ENCODE data around the gene CSH1. TPM values are rescaled to one million over a fixed set of nuclear protein-coding genes. Genes with fewer than 3 reads are reported as not detected.
"Not testable (repeated sequence)": the region's sequence is repeated elsewhere in the genome, so short reads cannot be mapped to it uniquely, and the experiment has no call there.

Gene CSH1
- total and polyA plus RNA-seq, 2 donors (not counting 1 experiment from before 2014, with no cell fraction given), result not detected

GRCh38 chr17:63880706-63881105 lies 15.7 kb downstream of the CSH1 start:
- DNase-seq (no peak), ATAC-seq (ENCODE audit: low read depth) (no peak)
- H3K27ac Mint-ChIP-seq, result no peak overlapping the region
- H3K27me3 ChIP-seq (replicated peaks in 1 of 4; ENCODE audit: control extremely low read depth in 1 of 4, control insufficient read depth in 3 of 4, insufficient read depth in 4 of 4, low read length in 3 of 4), result peaks cover 0 to 3% (median 0%) of the 10 kb centered on the region in 4 experiments
- no peak overlapping the region for H3K4me3 ChIP-seq (ENCODE audit: control extremely low read depth in 1 of 5, extremely low read depth in 1 of 5, insufficient read depth in 1 of 5, low read depth in 2 of 5, low read length in 4 of 5)
- ChIA-PET POLR2A (no interaction called here), CTCF (interaction anchor here (0.7 to 1.1 kb wide), 2 partner anchors 38 to 828 kb away, joined by 5 to 6 read pairs; partner anchors contain the start of gene GH1)
- no peaks in the 10 kb centered on the region for H3K4me1 ChIP-seq (ENCODE audit: control insufficient read depth in 2 of 2, insufficient read depth in 2 of 2, low read length in 2 of 2)
- no peaks in the 10 kb centered on the region for H3K9me3 Mint-ChIP-seq (ENCODE audit: insufficient read depth)
- no peak overlapping the region for H3K9ac ChIP-seq (ENCODE audit: low read length)
- peaks cover 3% of the 10 kb centered on the region for H3K27me3 Mint-ChIP-seq
- no peak overlapping the region for H2AFZ ChIP-seq (ENCODE audit: insufficient read depth, low read depth, low read length, poor library complexity, severe bottlenecking)
- H3K9me3 ChIP-seq (ENCODE audit: control extremely low read depth in 1 of 3, control insufficient read depth in 2 of 3, insufficient read depth in 1 of 3, low read length in 2 of 3), result no peaks in the 10 kb centered on the region
- H3K36me3 ChIP-seq (replicated peaks in 1 of 2; ENCODE audit: control extremely low read depth in 1 of 2, control insufficient read depth in 1 of 2, extremely low read depth in 1 of 2, insufficient read depth in 2 of 2, low read length in 1 of 2), result no peaks in the 10 kb centered on the region
- WGBS (ENCODE audit: insufficient coverage), result 88% methylated on average over 10 of the region's 12 CpGs
- no peaks in the 10 kb centered on the region for H3K79me2 ChIP-seq (ENCODE audit: control insufficient read depth, insufficient read depth, low read length)
- TF ChIP-seq CTCF (IDR thresholded peaks at IDR 0.05), result no peak
- intact Hi-C loops (cut with micrococcal nuclease), result no loop called here
- H3K4me3 Mint-ChIP-seq, result no peak overlapping the region
- peaks cover 10% of the 10 kb centered on the region for H3K4me1 Mint-ChIP-seq
- H3K27ac ChIP-seq (ENCODE audit: low read length in 2 of 2), result no peak overlapping the region
- H4K20me1 ChIP-seq (ENCODE audit: control insufficient read depth, insufficient read depth, low read length, poor library complexity, severe bottlenecking), result no peaks in the 10 kb centered on the region
- no peak overlapping the region for H3K4me2 ChIP-seq (replicated peaks; ENCODE audit: low read depth, low read length, poor library complexity, severe bottlenecking)

- H3K27me3 ChIP-seq (replicated peaks in 1 of 4; ENCODE audit: control extremely low read depth in 1 of 4, control insufficient read depth in 3 of 4, insufficient read depth in 4 of 4, low read length in 3 of 4); H3K27me3 Mint-ChIP-seq; H3K9ac ChIP-seq (ENCODE audit: low read length); H3K79me2 ChIP-seq (ENCODE audit: control insufficient read depth, insufficient read depth, low read length); H3K9me3 ChIP-seq (ENCODE audit: control extremely low read depth in 1 of 3, control insufficient read depth in 2 of 3, insufficient read depth in 1 of 3, low read length in 2 of 3); H3K36me3 ChIP-seq (replicated peaks in 1 of 2; ENCODE audit: control extremely low read depth in 1 of 2, control insufficient read depth in 1 of 2, extremely low read depth in 1 of 2, insufficient read depth in 2 of 2, low read length in 1 of 2); H3K9me3 Mint-ChIP-seq (ENCODE audit: insufficient read depth); H3K4me2 ChIP-seq (replicated peaks; ENCODE audit: low read depth, low read length, poor library complexity, severe bottlenecking); DNase-seq; H3K4me1 ChIP-seq (ENCODE audit: control insufficient read depth in 2 of 2, insufficient read depth in 2 of 2, low read length in 2 of 2); POLR2A ChIA-PET; H2AFZ ChIP-seq (ENCODE audit: insufficient read depth, low read depth, low read length, poor library complexity, severe bottlenecking); H3K4me3 ChIP-seq (ENCODE audit: control extremely low read depth in 1 of 5, extremely low read depth in 1 of 5, insufficient read depth in 1 of 5, low read depth in 2 of 5, low read length in 4 of 5); intact Hi-C loops (cut with micrococcal nuclease); H4K20me1 ChIP-seq (ENCODE audit: control insufficient read depth, insufficient read depth, low read length, poor library complexity, severe bottlenecking); H3K27ac ChIP-seq (ENCODE audit: low read length in 2 of 2): not testable (repeated sequence)
- Mint-ChIP-seq H3K4me3 (peak overlapping the region; percentile 47), H3K27ac (peak overlapping the region; percentile 44), H3K4me1 (peaks cover 10% of the 10 kb centered on the region)
- WGBS (ENCODE audit: insufficient coverage), result 49% methylated on average over 6 of the region's 9 CpGs
- ATAC-seq (ENCODE audit: low read depth), result peak; percentile 35
- CTCF ChIA-PET, result interaction anchor here (0.6 to 2.1 kb wide), 2 partner anchors 13 to 24 kb away, joined by 3 to 10 read pairs; no protein-coding TSS in a partner anchor
Observed at GRCh38 chr17:63878413-63878812, 18.0 kb downstream of the CSH1 start.

- ATAC-seq (ENCODE audit: low read depth); H3K4me3 ChIP-seq (ENCODE audit: control extremely low read depth in 1 of 5, extremely low read depth in 1 of 5, insufficient read depth in 1 of 5, low read depth in 2 of 5, low read length in 4 of 5); POLR2A ChIA-PET; H3K27me3 ChIP-seq (replicated peaks in 1 of 4; ENCODE audit: control extremely low read depth in 1 of 4, control insufficient read depth in 3 of 4, insufficient read depth in 4 of 4, low read length in 3 of 4); H4K20me1 ChIP-seq (ENCODE audit: control insufficient read depth, insufficient read depth, low read length, poor library complexity, severe bottlenecking); H2AFZ ChIP-seq (ENCODE audit: insufficient read depth, low read depth, low read length, poor library complexity, severe bottlenecking); DNase-seq; H3K9me3 Mint-ChIP-seq (ENCODE audit: insufficient read depth); H3K27ac Mint-ChIP-seq; intact Hi-C loops (cut with micrococcal nuclease); CTCF ChIA-PET; H3K4me2 ChIP-seq (replicated peaks; ENCODE audit: low read depth, low read length, poor library complexity, severe bottlenecking); H3K9me3 ChIP-seq (ENCODE audit: control extremely low read depth in 1 of 3, control insufficient read depth in 2 of 3, insufficient read depth in 1 of 3, low read length in 2 of 3); H3K27ac ChIP-seq (ENCODE audit: low read length in 2 of 2); H3K36me3 ChIP-seq (replicated peaks in 1 of 2; ENCODE audit: control extremely low read depth in 1 of 2, control insufficient read depth in 1 of 2, extremely low read depth in 1 of 2, insufficient read depth in 2 of 2, low read length in 1 of 2); H3K79me2 ChIP-seq (ENCODE audit: control insufficient read depth, insufficient read depth, low read length); H3K4me3 Mint-ChIP-seq; H3K9ac ChIP-seq (ENCODE audit: low read length); H3K4me1 ChIP-seq (ENCODE audit: control insufficient read depth in 2 of 2, insufficient read depth in 2 of 2, low read length in 2 of 2); H3K27me3 Mint-ChIP-seq: not testable (repeated sequence)
- peaks cover 10% of the 10 kb centered on the region for H3K4me1 Mint-ChIP-seq
- WGBS (ENCODE audit: insufficient coverage), result no CpG with 5 or more reads among the region's 6 CpGs
Observed at GRCh38 chr17:63874693-63875092, 21.7 kb downstream of the CSH1 start.
